ENCODE results near the gene UGT1A7.

The UGT1A7 gene

DNA sequence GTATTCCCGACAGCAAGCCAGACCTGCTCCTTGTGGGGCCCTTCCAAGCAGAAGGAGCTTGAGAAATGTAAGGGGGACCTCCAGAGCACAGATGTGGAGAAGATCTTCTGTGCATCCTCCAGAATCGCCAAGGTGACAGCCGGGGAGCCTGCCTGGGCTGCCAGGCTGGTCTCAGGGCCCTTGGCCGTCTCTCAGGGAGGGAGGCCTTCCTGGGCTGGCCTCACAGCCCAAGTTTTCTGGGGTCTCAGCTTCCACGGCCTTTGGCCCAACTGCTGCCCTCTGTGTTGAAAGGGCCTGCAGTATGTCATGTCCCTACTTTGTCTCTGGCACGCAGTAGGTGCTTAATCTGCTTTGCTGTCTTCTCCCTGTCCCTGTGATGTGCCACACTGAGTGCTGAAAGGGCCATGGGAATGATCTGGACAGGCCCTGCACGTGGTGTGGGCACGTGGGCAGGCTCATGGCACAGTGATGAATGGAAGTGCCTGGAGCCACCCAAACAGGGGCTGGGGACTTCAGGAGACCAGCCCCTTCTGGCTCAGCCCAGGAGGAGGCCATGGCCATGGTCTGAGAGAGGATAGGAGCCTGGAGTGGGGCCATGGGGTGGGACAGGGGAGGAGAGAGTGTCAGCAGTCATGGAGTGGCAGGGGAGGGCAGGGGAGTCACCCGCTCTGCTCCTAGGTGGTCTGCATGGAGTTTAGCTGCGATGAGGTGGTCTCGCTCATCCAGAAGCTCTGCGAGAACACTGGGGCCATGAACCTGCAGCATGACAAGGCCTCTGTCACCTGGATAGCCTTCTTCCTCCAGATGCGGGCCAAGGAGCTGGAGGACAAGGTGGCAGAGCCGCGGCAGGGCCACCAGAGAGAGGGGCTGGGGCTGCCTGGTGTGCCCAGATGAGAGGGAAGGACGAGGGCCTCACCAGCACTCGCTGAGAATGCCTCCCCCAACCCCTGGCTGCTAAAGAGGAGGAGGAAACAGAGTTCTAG is 137.2 kb downstream of the UGT1A7 start:
- Mint-ChIP-seq H3K36me3 (ENCODE audit: low read depth) (no peaks in the 10 kb centered on the region), H3K4me3 (no peak overlapping the region), H3K4me1 (peaks cover 19% of the 10 kb centered on the region), H3K9me3 (no peaks in the 10 kb centered on the region), H3K27ac (no peak overlapping the region), H3K27me3 (ENCODE audit: low read depth, poor library complexity) (peaks cover 25% of the 10 kb centered on the region)
- no peak for DNase-seq
- TF ChIP-seq, protein P1, sequence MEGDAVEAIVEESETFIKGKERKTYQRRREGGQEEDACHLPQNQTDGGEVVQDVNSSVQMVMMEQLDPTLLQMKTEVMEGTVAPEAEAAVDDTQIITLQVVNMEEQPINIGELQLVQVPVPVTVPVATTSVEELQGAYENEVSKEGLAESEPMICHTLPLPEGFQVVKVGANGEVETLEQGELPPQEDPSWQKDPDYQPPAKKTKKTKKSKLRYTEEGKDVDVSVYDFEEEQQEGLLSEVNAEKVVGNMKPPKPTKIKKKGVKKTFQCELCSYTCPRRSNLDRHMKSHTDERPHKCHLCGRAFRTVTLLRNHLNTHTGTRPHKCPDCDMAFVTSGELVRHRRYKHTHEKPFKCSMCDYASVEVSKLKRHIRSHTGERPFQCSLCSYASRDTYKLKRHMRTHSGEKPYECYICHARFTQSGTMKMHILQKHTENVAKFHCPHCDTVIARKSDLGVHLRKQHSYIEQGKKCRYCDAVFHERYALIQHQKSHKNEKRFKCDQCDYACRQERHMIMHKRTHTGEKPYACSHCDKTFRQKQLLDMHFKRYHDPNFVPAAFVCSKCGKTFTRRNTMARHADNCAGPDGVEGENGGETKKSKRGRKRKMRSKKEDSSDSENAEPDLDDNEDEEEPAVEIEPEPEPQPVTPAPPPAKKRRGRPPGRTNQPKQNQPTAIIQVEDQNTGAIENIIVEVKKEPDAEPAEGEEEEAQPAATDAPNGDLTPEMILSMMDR (IDR thresholded peaks at IDR 0.05), result no peak

DNA sequence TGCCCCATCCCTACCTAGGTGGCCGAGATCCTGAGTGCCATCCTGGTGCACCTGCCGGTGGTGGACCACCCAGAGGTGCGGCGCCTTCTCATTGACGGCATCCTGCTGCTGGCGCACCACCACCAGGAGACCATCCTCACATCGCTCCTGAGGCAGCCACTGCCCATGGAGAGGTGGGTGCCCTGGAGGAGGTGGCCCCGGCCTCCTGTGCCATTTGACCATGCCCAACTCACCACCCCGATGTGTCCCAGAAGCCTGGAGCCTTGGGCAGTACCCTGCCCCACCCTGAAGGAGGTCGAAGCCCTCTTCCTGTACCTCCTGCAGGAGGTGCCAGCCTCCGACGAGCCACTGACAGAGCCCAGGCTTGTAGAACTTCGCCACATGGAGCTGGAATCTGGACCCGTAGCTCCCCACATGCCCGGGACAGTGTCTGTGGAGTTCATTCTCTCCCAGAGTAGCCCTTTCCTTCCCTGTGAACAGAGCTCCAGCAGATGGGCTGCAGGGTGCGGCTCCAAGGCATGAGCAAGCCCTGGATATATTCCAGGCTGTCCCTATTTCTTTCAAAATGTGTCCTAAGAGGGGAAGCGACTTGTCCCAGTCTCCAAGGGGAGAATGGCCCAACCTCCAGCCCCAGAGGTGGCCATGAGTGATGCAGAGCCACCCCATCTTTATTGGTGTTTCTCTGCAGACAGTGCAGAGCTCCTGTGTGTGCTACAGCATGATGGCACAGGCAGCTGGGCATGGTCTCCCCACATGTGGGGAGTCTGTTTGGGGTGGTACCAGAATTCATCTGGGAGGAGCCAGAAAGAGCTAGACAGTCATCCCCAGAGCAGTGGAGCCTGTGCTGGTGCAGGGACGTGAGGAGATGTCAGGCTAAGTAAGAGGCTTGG is 138.4 kb downstream of the UGT1A7 start:
- TF ChIP-seq, protein P1 (IDR thresholded peaks at IDR 0.05), result no peak
- Mint-ChIP-seq H3K36me3 (ENCODE audit: low read depth) (no peaks in the 10 kb centered on the region), H3K27me3 (ENCODE audit: low read depth, poor library complexity) (peaks cover 15% of the 10 kb centered on the region), H3K4me1 (peaks cover 17% of the 10 kb centered on the region), H3K27ac (no peak overlapping the region), H3K4me3 (no peak overlapping the region), H3K9me3 (no peaks in the 10 kb centered on the region)
- DNase-seq, result no peak

DNA sequence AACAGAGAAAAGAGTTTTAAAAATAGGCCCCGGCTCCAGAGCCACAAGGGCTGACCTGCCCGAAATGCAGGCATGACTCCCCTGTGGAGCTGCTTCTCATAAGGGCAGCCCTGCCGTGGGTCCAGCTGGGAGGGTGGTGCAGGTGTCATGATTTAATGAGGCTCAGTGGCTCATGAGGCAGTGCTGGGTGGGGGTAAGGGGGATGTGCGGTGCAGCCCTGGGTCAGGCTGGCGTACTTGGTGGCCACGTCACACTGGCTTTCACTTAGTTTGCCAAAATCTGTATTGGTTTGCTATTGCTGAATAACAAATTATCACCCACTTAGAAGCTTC is 139.0 kb downstream of the UGT1A7 start:
- peaks cover 4% of the 10 kb centered on the region for H3K9me3 Mint-ChIP-seq
- peaks cover 17% of the 10 kb centered on the region for H3K4me1 Mint-ChIP-seq
- TF ChIP-seq, protein P1 (IDR thresholded peaks at IDR 0.05), result no peak
- no peak overlapping the region for H3K4me3 Mint-ChIP-seq
- DNase-seq, result no peak
- H3K36me3 Mint-ChIP-seq (ENCODE audit: low read depth), result no peaks in the 10 kb centered on the region
- H3K27ac Mint-ChIP-seq, result no peak overlapping the region
- H3K27me3 Mint-ChIP-seq (ENCODE audit: low read depth, poor library complexity), result peaks cover 15% of the 10 kb centered on the region

DNA sequence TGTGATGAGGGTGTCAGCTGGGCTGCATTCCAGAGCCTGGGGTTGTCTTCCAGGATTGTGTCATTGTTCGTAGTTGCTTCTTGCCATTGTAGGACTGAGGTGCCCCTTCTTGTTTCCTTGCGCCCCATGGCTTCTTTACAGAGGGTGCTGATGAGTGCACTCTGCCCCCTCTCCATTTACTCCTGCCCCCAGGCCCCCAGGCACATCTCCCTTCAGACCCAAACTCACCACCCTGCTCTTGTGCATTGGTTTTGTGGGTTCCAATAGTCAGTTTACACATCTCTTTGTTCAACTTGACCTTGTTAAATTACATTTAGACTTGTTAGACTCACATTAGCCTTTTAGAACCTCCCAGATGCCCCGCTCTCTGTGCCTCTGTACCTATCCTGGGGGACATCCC is 139.5 kb downstream of the UGT1A7 start:
- Mint-ChIP-seq H3K27ac (no peak overlapping the region), H3K9me3 (peaks cover 6% of the 10 kb centered on the region), H3K36me3 (ENCODE audit: low read depth) (no peaks in the 10 kb centered on the region), H3K27me3 (ENCODE audit: low read depth, poor library complexity) (peaks cover 15% of the 10 kb centered on the region), H3K4me3 (no peak overlapping the region), H3K4me1 (peaks cover 17% of the 10 kb centered on the region)
- TF ChIP-seq, protein P1 (IDR thresholded peaks at IDR 0.05), result no peak
- no peak for DNase-seq

DNA sequence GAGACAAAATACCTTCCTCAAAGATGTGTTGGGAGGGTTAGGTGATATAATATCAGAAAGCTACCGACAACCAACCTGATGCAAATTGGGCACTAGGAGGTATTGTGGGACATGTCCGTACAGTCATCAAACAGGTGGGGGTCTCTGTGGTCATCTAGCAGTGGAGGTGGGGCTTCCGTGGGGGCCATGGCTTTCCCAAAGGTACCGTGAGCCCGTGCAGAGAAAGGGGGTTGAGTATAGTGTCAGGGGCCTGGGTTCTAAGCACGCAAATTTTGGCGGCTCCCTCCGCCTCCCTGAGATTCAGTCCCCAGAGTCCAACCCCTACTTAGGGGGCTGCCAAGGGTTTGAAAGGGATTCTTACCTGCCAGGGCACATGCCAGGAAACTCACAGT is 140.0 kb downstream of the UGT1A7 start:
- peaks cover 9% of the 10 kb centered on the region for H3K9me3 Mint-ChIP-seq

More for the DNA sequence above, 140.0 kb downstream of the UGT1A7 start:
- Mint-ChIP-seq H3K4me3 (no peak overlapping the region), H3K4me1 (peaks cover 12% of the 10 kb centered on the region), H3K27ac (no peak overlapping the region), H3K27me3 (ENCODE audit: low read depth, poor library complexity) (peaks cover 15% of the 10 kb centered on the region), H3K36me3 (ENCODE audit: low read depth) (no peaks in the 10 kb centered on the region)
- DNase-seq, result no peak
- TF ChIP-seq, protein P1 (IDR thresholded peaks at IDR 0.05), result no peak

Measured in nephron progenitor cell (in vitro differentiated cells).